Measurements from ENCODE around the gene SPATA13.

DNA sequence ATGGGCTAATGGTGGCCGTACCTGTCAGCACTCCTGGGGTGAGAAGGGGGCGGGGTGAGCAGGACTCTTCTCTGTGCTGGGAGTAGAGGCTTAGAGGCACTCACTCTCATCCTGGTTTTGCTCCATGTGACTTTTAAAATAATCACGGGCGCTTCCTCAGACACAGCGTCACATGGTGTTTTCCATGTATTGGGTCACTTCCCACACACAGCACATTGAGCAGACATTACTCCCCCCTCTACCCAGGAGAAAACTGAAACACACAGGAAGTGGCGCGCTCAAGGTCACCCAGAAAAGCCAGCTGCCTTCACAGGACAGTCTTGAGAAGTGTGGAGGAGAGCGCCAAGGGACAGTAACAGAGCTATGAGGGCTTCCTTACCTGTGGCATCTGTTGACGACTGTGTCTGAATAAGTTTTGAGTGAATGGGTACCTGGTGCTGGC, 23.2 kb downstream of the SPATA13 start:
- TF ChIP-seq EZH2phosphoT487 (IDR thresholded peaks at IDR 0.05; ENCODE audit: borderline replicate concordance, low read length) (no peak), EZH2 (IDR thresholded peaks at IDR 0.05; ENCODE audit: low read length, unreplicated experiment) (no peak)
- TF ChIP-seq, protein P1, sequence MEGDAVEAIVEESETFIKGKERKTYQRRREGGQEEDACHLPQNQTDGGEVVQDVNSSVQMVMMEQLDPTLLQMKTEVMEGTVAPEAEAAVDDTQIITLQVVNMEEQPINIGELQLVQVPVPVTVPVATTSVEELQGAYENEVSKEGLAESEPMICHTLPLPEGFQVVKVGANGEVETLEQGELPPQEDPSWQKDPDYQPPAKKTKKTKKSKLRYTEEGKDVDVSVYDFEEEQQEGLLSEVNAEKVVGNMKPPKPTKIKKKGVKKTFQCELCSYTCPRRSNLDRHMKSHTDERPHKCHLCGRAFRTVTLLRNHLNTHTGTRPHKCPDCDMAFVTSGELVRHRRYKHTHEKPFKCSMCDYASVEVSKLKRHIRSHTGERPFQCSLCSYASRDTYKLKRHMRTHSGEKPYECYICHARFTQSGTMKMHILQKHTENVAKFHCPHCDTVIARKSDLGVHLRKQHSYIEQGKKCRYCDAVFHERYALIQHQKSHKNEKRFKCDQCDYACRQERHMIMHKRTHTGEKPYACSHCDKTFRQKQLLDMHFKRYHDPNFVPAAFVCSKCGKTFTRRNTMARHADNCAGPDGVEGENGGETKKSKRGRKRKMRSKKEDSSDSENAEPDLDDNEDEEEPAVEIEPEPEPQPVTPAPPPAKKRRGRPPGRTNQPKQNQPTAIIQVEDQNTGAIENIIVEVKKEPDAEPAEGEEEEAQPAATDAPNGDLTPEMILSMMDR (conservative IDR thresholded peaks at IDR 0.05; ENCODE audit: low read depth, low read length), result no peak

Data from PC-3 (cell line).